Measurements from ENCODE around the gene RHOF.

- TF ChIP-seq CTCF (IDR thresholded peaks at IDR 0.05; ENCODE audit: insufficient read depth, low read depth, low read length) (peak; percentile 91), EZH2 (IDR thresholded peaks at IDR 0.05; ENCODE audit: insufficient read depth, low read length) (no peak)
Observed at GRCh38 chr12:121795034-121795968, 1.8 kb upstream of the RHOF start.

All from astrocyte (in vitro differentiated cells and primary cell).